Measurements from ENCODE around the gene USP16. TPM values are rescaled to one million over a fixed set of nuclear protein-coding genes. Genes with fewer than 3 reads are reported as not detected.

The USP16 gene
- 10 to 100 TPM; 26.2 to 64.7 (median 43.0) TPM for total RNA-seq

DNA sequence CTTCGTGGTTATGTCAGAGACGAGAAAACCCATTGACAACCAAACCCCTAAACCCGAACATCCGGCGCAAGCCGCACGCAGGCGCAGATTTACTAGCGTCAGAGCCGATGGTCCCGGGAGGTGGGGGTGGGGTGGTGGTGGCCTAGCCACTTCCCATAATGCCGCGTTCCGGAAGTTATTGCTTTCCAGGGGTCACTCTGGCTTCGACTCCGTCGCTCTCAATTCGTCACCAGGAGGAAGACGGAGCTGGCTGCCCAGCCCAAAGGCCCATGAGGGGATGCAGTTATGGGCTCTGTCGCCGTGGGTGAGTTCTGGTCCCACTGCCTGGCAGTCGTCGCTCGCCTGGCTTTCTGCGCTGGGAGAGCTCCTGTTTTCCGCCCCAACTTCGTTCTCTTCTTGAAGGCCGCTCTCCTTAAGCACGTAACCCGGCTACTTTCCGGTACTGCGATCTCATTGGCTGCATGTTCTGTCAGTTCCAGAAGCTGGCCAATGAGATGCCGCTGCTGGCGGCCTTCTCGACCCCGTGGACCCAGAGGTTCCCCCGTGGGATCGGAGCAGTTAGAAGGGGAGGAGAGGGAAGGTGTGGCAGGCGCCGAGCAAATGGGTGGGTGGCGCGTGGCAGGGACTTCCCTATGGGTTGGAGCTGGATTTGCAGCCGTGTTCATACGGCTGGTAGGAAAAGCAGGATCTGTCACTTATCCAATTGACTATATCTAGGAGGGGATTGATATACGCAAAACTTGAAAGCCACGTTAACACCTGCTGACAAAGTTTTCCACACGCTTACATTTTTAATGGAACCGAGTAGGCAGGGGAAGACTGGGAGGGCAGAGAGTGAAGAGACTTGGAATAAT, at the start of gene USP16:
USP16 (plus strand) TSS at position 195 of the 854 bp plus-strand sequence. CDS start 3,246 bp downstream, outside the sequence.
- TF ChIP-seq CTCF (IDR thresholded peaks at IDR 0.05; ENCODE audit: low read depth): no peak

DNA sequence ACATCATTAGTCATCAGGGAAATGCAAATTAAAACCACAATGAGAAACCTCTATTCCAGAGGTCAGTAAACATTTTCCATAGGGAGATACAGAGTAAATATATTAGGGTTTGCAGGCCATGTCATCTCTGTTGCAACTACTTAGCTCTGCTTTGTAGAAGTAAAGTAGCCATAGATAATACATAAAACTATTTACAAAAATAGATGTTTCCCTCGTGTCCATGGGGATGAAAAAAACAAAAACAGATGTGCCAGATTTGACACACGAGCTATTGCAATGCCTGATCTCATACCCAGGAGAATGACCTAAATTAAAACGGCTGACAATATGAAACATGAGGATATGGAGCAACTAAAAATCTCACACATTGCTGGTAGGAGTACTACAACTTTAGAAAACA, 49.1 kb upstream of the USP16 start:
- TF ChIP-seq CTCF (IDR thresholded peaks at IDR 0.05; ENCODE audit: low read depth): no peak

DNA sequence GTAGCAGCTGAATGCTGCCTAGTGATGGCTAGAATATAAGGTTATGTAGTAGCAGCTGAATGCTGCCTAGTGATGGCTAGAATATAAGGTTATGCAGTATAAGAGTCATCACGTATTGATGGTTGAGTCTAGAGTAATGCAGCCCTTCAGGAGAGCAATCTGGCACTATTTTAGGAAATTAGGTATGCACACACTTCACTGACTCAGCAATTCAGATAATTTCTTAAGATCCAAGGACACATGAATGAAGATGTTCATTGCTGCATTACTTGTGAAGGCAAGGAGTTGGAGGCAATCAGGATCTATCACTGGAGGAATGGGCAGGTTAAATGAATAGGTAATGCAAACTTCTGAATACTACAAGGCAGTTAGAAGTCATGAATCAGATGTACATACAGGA, 45.4 kb upstream of the USP16 start:
- no peak for TF ChIP-seq CTCF (IDR thresholded peaks at IDR 0.05; ENCODE audit: low read depth)

DNA sequence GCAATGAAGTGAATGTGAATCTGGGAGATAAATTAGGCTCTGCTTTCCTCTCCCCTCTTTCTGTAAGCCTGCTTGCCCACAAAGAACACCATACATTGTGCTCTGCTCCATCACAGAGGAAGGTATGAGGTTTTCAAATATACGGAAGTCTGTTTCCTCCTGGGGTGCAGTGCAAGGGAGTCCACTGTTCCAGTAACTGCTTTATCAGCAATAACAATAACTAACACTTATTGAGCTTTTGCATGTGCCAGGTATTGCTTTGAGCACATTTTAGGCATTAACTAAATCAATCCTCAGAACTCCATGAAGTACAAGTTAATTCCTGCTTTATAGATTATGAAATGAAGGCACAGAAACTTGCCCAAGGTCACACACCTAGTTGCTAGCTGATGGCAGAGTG, 41.8 kb upstream of the USP16 start:
- no peak for TF ChIP-seq CTCF (IDR thresholded peaks at IDR 0.05; ENCODE audit: low read depth)

- TF ChIP-seq CTCF (IDR thresholded peaks at IDR 0.05; ENCODE audit: low read depth): no peak
These were observed 37.8 kb upstream of the USP16 start for GRCh38 chr21:28986677-28987076.

GRCh38 chr21:28991861-28992525, 32.5 kb upstream of the USP16 start:
- TF ChIP-seq CTCF (IDR thresholded peaks at IDR 0.05; ENCODE audit: low read depth): no peak

- no peak for TF ChIP-seq CTCF (IDR thresholded peaks at IDR 0.05; ENCODE audit: low read depth)
These were observed 31.8 kb upstream of the USP16 start, which contains the start of gene LTN1 for GRCh38 chr21:28992526-28993292. Gene LTN1, minus strand, starts transcription at chr21:28992877. Its CDS starts 72 bp downstream, at chr21:28992805.

Measured in subcutaneous adipose tissue (tissue), 4 donors.